SK-N-SH (cell line): ENCODE results near the gene GDPD5. TPM values are rescaled to one million over a fixed set of nuclear protein-coding genes. Genes with fewer than 3 reads are reported as not detected.

ENCODE experiments used
- CTCF ChIA-PET: fragments of 300-600, 350-600 bp; formaldehyde crosslinking; extraction: SDS; loops from one replicate; lab custom pipeline; 2021; lab: Yijun Ruan, JAX
- POLR2A ChIA-PET: fragments of 350-600 bp; sonication (Branson Sonifier 250); formaldehyde crosslinking; extraction: SDS; loops from one replicate; lab custom pipeline; 2020; ENCODE audit warnings: antibody characterized with exemption, inconsistent platforms; lab: Yijun Ruan, JAX
- DNase-seq: peaks from one replicate; pipeline ENCODE4 v3.0.0; 2012
- H2AFZ ChIP-seq: fragments of 200-600 bp; sonication (generic); 2 replicates; pipeline ENCODE4 v1.8.1; 2016; ENCODE audit warnings: antibody characterized with exemption, mild to moderate bottlenecking, low read depth
- H3F3A ChIP-seq: fragments of 200-600 bp; sonication (generic); replicated peaks from 2 replicates; pipeline ENCODE3; 2016; ENCODE audit warnings: antibody characterized with exemption, mild to moderate bottlenecking; ENCODE audit not compliant: insufficient read depth
- H3K27ac ChIP-seq, 2 experiments: fragments of 200-500 bp in 1 of 2; fragments of 200-600 bp in 1 of 2; sonication (Bioruptor generic) in 1 of 2; sonication (generic), shearing (Covaris generic) in 1 of 2; 2 replicates each; pipeline versions ENCODE4 v1.5.1 to v1.6.1; 2014 to 2016; ENCODE audit warnings: low read depth in 2 of 2, inconsistent platforms in 1 of 2, low read length in 1 of 2, mild to moderate bottlenecking in 1 of 2, mixed read lengths in 1 of 2
- H3K27me3 ChIP-seq: fragments of 200-600 bp; sonication (generic), shearing (Covaris generic); 2 replicates; pipeline ENCODE4 v1.6.1; 2016; ENCODE audit warnings: mixed run types; ENCODE audit not compliant: insufficient read depth
- H3K36me3 ChIP-seq, 2 experiments: fragments of 200-500 bp in 1 of 2; fragments of 200-600 bp in 1 of 2; sonication (Bioruptor generic) in 1 of 2; sonication (generic) in 1 of 2; replicated peaks in 1 of 2; 2 replicates each; pipeline versions ENCODE3 to v1.5.1; 2014 to 2016; ENCODE audit warnings: low read length in 1 of 2, mild to moderate bottlenecking in 1 of 2; ENCODE audit not compliant: insufficient read depth in 2 of 2, control insufficient read depth in 1 of 2
- H3K4me1 ChIP-seq, 2 experiments: fragments of 200-500 bp in 1 of 2; fragments of 200-600 bp in 1 of 2; sonication (Bioruptor generic) in 1 of 2; sonication (generic), shearing (Covaris generic) in 1 of 2; 2 replicates each; pipeline versions ENCODE4 v1.5.1 to v1.6.1; 2014 to 2016; ENCODE audit warnings: low read depth in 1 of 2, low read length in 1 of 2, mixed run types in 1 of 2; ENCODE audit not compliant: insufficient read depth in 2 of 2, control insufficient read depth in 1 of 2
- H3K4me2 ChIP-seq: fragments of 200-600 bp; sonication (generic), shearing (Covaris generic); 2 replicates; pipeline ENCODE4 v1.6.1; 2017; ENCODE audit warnings: mixed run types
- H3K4me3 ChIP-seq, 2 experiments: fragments of 200-500 bp in 1 of 2; fragments of 200-600 bp in 1 of 2; sonication (Bioruptor generic) in 1 of 2; sonication (generic), shearing (Covaris generic) in 1 of 2; 2 replicates each; pipeline versions ENCODE4 v1.5.1 to v1.8.1; 2014 to 2016; ENCODE audit warnings: low read depth in 2 of 2, inconsistent platforms in 1 of 2, low read length in 1 of 2, mild to moderate bottlenecking in 1 of 2, mixed read lengths in 1 of 2, moderate library complexity in 1 of 2
- H3K79me2 ChIP-seq: fragments of 200-600 bp; sonication (generic); 2 replicates; pipeline ENCODE4 v1.8.1; 2017; ENCODE audit warnings: mild to moderate bottlenecking; ENCODE audit not compliant: insufficient read depth
- H3K9ac ChIP-seq: fragments of 200-600 bp; sonication (generic); 2 replicates; pipeline ENCODE4 v1.6.1; 2017; ENCODE audit warnings: mixed run types
- H3K9me2 ChIP-seq: fragments of 200-600 bp; sonication (generic); 2 replicates; pipeline ENCODE4 v1.6.1; 2017; ENCODE audit warnings: mixed run types
- H3K9me3 ChIP-seq: fragments of 200-600 bp; sonication (generic); 2 replicates; pipeline ENCODE4 v1.6.1; 2017; ENCODE audit warnings: mixed run types, mild to moderate bottlenecking, moderate library complexity
- H4K20me1 ChIP-seq: fragments of 200-600 bp; sonication (generic); 2 replicates; pipeline ENCODE4 v1.6.1; 2017; ENCODE audit warnings: mild to moderate bottlenecking, mixed run types; ENCODE audit not compliant: insufficient read depth
- CHD2 ChIP-seq: fragments of 150-350 bp; IDR thresholded peaks from 2 replicates; pipeline ENCODE4 v1.6.1; 2018; ENCODE audit warnings: low read length; ENCODE audit not compliant: partially characterized antibody
- ELF1 ChIP-seq: IDR thresholded peaks from 2 replicates; pipeline ENCODE4 v1.4.0; 2012
- EP300 ChIP-seq, 2 experiments: IDR thresholded peaks; 2 replicates each; pipeline versions ENCODE4 v1.4.0 to v1.6.1; 2012; ENCODE audit warnings: borderline replicate concordance in 1 of 2, low read depth in 1 of 2, low read length in 1 of 2
- FOSL2 ChIP-seq: IDR thresholded peaks from 2 replicates; pipeline ENCODE4 v1.4.0; 2012; ENCODE audit warnings: low read depth, mild to moderate bottlenecking, moderate library complexity, borderline replicate concordance
- FOXJ3 ChIP-seq: sonication (generic); formaldehyde crosslinking; IDR thresholded peaks from 2 replicates; pipeline ENCODE4 v1.5.1; 2020; ENCODE audit warnings: mild to moderate bottlenecking, missing genetic modification reagents
- FOXM1 ChIP-seq: IDR thresholded peaks from 2 replicates; pipeline ENCODE4 v1.4.0; 2012; ENCODE audit warnings: low read depth, mild to moderate bottlenecking
- GABPA ChIP-seq: IDR thresholded peaks from 2 replicates; pipeline ENCODE4 v1.4.0; 2012; ENCODE audit warnings: low read depth, mild to moderate bottlenecking
- MEF2A ChIP-seq: IDR thresholded peaks from 2 replicates; pipeline ENCODE4 v1.4.0; 2012; ENCODE audit warnings: low read depth, borderline replicate concordance
- MXI1 ChIP-seq: IDR thresholded peaks from 2 replicates; pipeline ENCODE4 v1.6.1; 2012; ENCODE audit warnings: mild to moderate bottlenecking, low read depth, low read length, improper control_type of control experiment
- NFIC ChIP-seq: IDR thresholded peaks from 2 replicates; pipeline ENCODE4 v1.4.0; 2012; ENCODE audit warnings: borderline replicate concordance
- POLR2AphosphoS5 ChIP-seq: IDR thresholded peaks from 2 replicates; pipeline ENCODE4 v1.6.1; 2012; ENCODE audit warnings: low read depth, low read length
- RCOR1 ChIP-seq: fragments of 150-350 bp; IDR thresholded peaks from 2 replicates; pipeline ENCODE4 v1.6.1; 2017; ENCODE audit warnings: antibody characterized with exemption, low read length
- RFX5 ChIP-seq: IDR thresholded peaks from 2 replicates; pipeline ENCODE4 v1.6.1; 2012; ENCODE audit warnings: mild to moderate bottlenecking, improper control_type of control experiment, low read length
- SMC3 ChIP-seq: IDR thresholded peaks from 2 replicates; pipeline ENCODE4 v1.6.1; 2012; ENCODE audit warnings: low read depth, low read length, improper control_type of control experiment
- WGBS: methylation state at CpG from one replicate; pipeline ENCODE4 v1.1.6; 2017; ENCODE audit warnings: low lambda C conversion rate; 5-methylcytosine and 5-hydroxymethylcytosine counted together
- polyA plus RNA-seq, 3 experiments: library from polyadenylated mRNA; depleted of rRNA; stranded (reverse); fragments of >200 nt; gene quantifications; 2 replicates each; pipeline ENCODE4 v1.2.3, GENCODE V29; 2012
- TF ChIP-seq, protein P1 (sequence below): IDR thresholded peaks from 2 replicates; pipeline ENCODE4 v1.4.0; 2012; ENCODE audit warnings: low read depth, borderline replicate concordance
- TF ChIP-seq, protein P2 (sequence below): fragments of 200-600 bp; sonication (generic); IDR thresholded peaks from 2 replicates; pipeline ENCODE4 v1.6.1; 2017; ENCODE audit warnings: antibody characterized with exemption, mild to moderate bottlenecking, moderate library complexity
- TF ChIP-seq, protein P3 (sequence below): fragments of 150-350 bp; IDR thresholded peaks from 2 replicates; pipeline ENCODE4 v1.6.1; 2017; ENCODE audit warnings: antibody characterized with exemption, low read length, low read depth, borderline replicate concordance
- TF ChIP-seq, protein P4 (sequence below): IDR thresholded peaks from 2 replicates; pipeline ENCODE4 v1.4.0; 2012; ENCODE audit warnings: low read depth, borderline replicate concordance
- TF ChIP-seq, protein P5 (sequence below): IDR thresholded peaks from 2 replicates; pipeline ENCODE4; 2012
- TF ChIP-seq, protein P6 (sequence below): IDR thresholded peaks from 2 replicates; pipeline ENCODE4 v1.6.1; 2012; ENCODE audit warnings: mild to moderate bottlenecking, low read depth, low read length, moderate library complexity
- TF ChIP-seq, protein P7 (sequence below): fragments of 150-350 bp; IDR thresholded peaks from 2 replicates; pipeline ENCODE4 v1.6.1; 2016; ENCODE audit warnings: mild to moderate bottlenecking, low read depth, low read length

GDPD5 gene
- polyA plus RNA-seq, 1 of the 3 experiments (the other 2 are of a cell fraction): 2.2 TPM

DNA sequence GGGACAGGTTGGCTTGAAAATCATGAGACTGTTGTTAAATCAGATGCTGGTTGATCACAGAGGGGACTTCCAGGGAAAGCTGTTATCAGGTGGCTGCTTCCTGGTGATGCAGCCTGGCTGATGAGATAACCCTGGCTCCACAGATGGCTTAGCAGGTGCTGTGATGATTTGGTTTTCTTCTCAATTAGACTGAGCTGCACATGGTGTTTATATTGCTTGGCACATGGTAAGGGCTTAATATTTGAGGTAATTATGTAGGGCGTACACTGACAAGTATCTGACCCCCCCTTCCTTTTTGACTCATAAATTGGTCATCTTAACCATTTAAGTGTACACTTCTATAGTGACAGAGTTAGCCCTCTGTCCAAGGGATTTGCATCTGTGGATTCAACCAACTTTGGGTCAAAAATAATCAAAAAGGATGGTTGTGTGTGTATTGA, 119.4 kb downstream of the GDPD5 start:
- Histone ChIP-seq H3K4me3 (no peak overlapping the region), H2AFZ (no peak overlapping the region), H4K20me1 (peaks cover 75% of the 10 kb centered on the region), H3K79me2 (peaks cover 76% of the 10 kb centered on the region), H3K36me3 (peaks cover 65 to 73% of the 10 kb centered on the region in 2 experiments), H3F3A (peaks cover 45% of the 10 kb centered on the region), H3K27ac (peak overlapping the region; percentile 3 to 74; a peak in 3 of 4 replicates), H3K4me1 (peaks cover 22 to 43% of the 10 kb centered on the region in 2 experiments), H3K27me3 (no peaks in the 10 kb centered on the region), H3K4me2 (no peak overlapping the region), H3K9me2 (no peaks in the 10 kb centered on the region), H3K9me3 (no peaks in the 10 kb centered on the region), H3K9ac (no peak overlapping the region)
- WGBS: 17% methylated on average over 1 of the region's 1 CpG
- ChIA-PET CTCF (interaction anchor here (1.1 to 3.8 kb wide), 6 partner anchors 11 to 128 kb away, joined by 3 to 27 read pairs (median 9); no protein-coding TSS in a partner anchor), POLR2A (interaction anchor here (0.7 to 1.1 kb wide), 3 partner anchors 15 to 100 kb away, joined by 3 to 5 read pairs (median 3); no protein-coding TSS in a partner anchor)
- peak; percentile 61 for DNase-seq
- TF ChIP-seq, protein P1, sequence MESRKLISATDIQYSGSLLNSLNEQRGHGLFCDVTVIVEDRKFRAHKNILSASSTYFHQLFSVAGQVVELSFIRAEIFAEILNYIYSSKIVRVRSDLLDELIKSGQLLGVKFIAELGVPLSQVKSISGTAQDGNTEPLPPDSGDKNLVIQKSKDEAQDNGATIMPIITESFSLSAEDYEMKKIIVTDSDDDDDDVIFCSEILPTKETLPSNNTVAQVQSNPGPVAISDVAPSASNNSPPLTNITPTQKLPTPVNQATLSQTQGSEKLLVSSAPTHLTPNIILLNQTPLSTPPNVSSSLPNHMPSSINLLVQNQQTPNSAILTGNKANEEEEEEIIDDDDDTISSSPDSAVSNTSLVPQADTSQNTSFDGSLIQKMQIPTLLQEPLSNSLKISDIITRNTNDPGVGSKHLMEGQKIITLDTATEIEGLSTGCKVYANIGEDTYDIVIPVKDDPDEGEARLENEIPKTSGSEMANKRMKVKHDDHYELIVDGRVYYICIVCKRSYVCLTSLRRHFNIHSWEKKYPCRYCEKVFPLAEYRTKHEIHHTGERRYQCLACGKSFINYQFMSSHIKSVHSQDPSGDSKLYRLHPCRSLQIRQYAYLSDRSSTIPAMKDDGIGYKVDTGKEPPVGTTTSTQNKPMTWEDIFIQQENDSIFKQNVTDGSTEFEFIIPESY: no peak
- TF ChIP-seq GABPA: no peak
- TF ChIP-seq MXI1: peak; percentile 89
- 0 out of 2 replicates have a peak, but pooled peaks have one; percentile 41 for TF ChIP-seq FOXJ3 (CRISPR knock-in tag)
- TF ChIP-seq, protein P2, sequence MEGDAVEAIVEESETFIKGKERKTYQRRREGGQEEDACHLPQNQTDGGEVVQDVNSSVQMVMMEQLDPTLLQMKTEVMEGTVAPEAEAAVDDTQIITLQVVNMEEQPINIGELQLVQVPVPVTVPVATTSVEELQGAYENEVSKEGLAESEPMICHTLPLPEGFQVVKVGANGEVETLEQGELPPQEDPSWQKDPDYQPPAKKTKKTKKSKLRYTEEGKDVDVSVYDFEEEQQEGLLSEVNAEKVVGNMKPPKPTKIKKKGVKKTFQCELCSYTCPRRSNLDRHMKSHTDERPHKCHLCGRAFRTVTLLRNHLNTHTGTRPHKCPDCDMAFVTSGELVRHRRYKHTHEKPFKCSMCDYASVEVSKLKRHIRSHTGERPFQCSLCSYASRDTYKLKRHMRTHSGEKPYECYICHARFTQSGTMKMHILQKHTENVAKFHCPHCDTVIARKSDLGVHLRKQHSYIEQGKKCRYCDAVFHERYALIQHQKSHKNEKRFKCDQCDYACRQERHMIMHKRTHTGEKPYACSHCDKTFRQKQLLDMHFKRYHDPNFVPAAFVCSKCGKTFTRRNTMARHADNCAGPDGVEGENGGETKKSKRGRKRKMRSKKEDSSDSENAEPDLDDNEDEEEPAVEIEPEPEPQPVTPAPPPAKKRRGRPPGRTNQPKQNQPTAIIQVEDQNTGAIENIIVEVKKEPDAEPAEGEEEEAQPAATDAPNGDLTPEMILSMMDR: no peak
- TF ChIP-seq EP300 (IDR thresholded peaks at IDR 0.05; ENCODE audit: borderline replicate concordance in 1 of 2, low read depth in 1 of 2, low read length in 1 of 2): peak in 1 of 2 experiments; percentile 57; a peak in 1 of 4 replicates
- TF ChIP-seq FOXM1: no peak
- TF ChIP-seq CHD2: peak; percentile 44
- no peak for TF ChIP-seq ELF1
- no peak for TF ChIP-seq RFX5
- TF ChIP-seq, protein P3, sequence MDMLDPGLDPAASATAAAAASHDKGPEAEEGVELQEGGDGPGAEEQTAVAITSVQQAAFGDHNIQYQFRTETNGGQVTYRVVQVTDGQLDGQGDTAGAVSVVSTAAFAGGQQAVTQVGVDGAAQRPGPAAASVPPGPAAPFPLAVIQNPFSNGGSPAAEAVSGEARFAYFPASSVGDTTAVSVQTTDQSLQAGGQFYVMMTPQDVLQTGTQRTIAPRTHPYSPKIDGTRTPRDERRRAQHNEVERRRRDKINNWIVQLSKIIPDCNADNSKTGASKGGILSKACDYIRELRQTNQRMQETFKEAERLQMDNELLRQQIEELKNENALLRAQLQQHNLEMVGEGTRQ: no peak
- TF ChIP-seq FOSL2: no peak
- TF ChIP-seq, protein P4, sequence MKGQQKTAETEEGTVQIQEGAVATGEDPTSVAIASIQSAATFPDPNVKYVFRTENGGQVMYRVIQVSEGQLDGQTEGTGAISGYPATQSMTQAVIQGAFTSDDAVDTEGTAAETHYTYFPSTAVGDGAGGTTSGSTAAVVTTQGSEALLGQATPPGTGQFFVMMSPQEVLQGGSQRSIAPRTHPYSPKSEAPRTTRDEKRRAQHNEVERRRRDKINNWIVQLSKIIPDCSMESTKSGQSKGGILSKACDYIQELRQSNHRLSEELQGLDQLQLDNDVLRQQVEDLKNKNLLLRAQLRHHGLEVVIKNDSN: no peak
- TF ChIP-seq, protein P5, sequence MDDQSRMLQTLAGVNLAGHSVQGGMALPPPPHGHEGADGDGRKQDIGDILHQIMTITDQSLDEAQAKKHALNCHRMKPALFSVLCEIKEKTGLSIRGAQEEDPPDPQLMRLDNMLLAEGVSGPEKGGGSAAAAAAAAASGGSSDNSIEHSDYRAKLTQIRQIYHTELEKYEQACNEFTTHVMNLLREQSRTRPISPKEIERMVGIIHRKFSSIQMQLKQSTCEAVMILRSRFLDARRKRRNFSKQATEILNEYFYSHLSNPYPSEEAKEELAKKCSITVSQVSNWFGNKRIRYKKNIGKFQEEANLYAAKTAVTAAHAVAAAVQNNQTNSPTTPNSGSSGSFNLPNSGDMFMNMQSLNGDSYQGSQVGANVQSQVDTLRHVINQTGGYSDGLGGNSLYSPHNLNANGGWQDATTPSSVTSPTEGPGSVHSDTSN: no peak
- no peak for TF ChIP-seq MEF2A
- TF ChIP-seq SMC3: no peak
- TF ChIP-seq, protein P6, sequence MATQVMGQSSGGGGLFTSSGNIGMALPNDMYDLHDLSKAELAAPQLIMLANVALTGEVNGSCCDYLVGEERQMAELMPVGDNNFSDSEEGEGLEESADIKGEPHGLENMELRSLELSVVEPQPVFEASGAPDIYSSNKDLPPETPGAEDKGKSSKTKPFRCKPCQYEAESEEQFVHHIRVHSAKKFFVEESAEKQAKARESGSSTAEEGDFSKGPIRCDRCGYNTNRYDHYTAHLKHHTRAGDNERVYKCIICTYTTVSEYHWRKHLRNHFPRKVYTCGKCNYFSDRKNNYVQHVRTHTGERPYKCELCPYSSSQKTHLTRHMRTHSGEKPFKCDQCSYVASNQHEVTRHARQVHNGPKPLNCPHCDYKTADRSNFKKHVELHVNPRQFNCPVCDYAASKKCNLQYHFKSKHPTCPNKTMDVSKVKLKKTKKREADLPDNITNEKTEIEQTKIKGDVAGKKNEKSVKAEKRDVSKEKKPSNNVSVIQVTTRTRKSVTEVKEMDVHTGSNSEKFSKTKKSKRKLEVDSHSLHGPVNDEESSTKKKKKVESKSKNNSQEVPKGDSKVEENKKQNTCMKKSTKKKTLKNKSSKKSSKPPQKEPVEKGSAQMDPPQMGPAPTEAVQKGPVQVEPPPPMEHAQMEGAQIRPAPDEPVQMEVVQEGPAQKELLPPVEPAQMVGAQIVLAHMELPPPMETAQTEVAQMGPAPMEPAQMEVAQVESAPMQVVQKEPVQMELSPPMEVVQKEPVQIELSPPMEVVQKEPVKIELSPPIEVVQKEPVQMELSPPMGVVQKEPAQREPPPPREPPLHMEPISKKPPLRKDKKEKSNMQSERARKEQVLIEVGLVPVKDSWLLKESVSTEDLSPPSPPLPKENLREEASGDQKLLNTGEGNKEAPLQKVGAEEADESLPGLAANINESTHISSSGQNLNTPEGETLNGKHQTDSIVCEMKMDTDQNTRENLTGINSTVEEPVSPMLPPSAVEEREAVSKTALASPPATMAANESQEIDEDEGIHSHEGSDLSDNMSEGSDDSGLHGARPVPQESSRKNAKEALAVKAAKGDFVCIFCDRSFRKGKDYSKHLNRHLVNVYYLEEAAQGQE: no peak
- TF ChIP-seq, protein P7, sequence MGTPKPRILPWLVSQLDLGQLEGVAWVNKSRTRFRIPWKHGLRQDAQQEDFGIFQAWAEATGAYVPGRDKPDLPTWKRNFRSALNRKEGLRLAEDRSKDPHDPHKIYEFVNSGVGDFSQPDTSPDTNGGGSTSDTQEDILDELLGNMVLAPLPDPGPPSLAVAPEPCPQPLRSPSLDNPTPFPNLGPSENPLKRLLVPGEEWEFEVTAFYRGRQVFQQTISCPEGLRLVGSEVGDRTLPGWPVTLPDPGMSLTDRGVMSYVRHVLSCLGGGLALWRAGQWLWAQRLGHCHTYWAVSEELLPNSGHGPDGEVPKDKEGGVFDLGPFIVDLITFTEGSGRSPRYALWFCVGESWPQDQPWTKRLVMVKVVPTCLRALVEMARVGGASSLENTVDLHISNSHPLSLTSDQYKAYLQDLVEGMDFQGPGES: no peak
- no peak for TF ChIP-seq POLR2AphosphoS5
- no peak for TF ChIP-seq NFIC
- peak; percentile 82 for TF ChIP-seq RCOR1
